HCT116 (cell line): ENCODE data around the gene HAUS8. TPM values are rescaled to one million over a fixed set of nuclear protein-coding genes. Genes with fewer than 3 reads are reported as not detected.

Experiments used
- ATAC-seq: fragments of 200-7000 bp; cut with Tn5 transposase; 2 replicates; pipeline ENCODE4 v1.9.1; 2020; ENCODE audit warnings: mild to moderate bottlenecking, moderate library complexity
- BruUV-seq: library from RNA; stranded (reverse); fragments of 400-500 nt; replicated peaks from 2 replicates; lab custom pipeline; 2021; lab: Mats Ljungman, UMichigan
- CTCF ChIA-PET: fragments of 300-600 bp; sonication (Branson Sonifier 250); formaldehyde crosslinking; loops from one replicate; lab custom pipeline; 2021; ENCODE audit warnings: antibody characterized with exemption; lab: Charles Lee
- POLR2A ChIA-PET: fragments of 300-600, 350-600 bp; sonication (Branson Sonifier 250); formaldehyde crosslinking; loops from one replicate; lab custom pipeline; 2021; ENCODE audit warnings: antibody characterized with exemption; lab: Charles Lee
- RAD21 ChIA-PET, 2 experiments: fragments of 300-600 bp; sonication (Branson Sonifier 250); formaldehyde crosslinking; loops; one replicate each; lab custom pipeline; 2023; ENCODE audit warnings: low total read pairs in 2 of 2; ENCODE audit not compliant: uncharacterized antibody in 2 of 2, unreplicated experiment in 2 of 2, low non-redundant PET in 1 of 2; lab: Charles Lee
- DNase-seq: peaks from one replicate; pipeline ENCODE4 v3.0.0-alpha.2; 2010; ENCODE audit warnings: low read depth, low spot score
- H2AFZ ChIP-seq: fragments of 200-600 bp; shearing (Covaris generic), sonication (generic); 2 replicates; pipeline ENCODE4 v1.6.1; 2017; ENCODE audit warnings: low read depth, mixed run types, mixed read lengths, antibody characterized with exemption, low read length; ENCODE audit not compliant: poor library complexity, severe bottlenecking
- H3K27ac ChIP-seq: 2 replicates; pipeline ENCODE4 v1.5.1; 2012; ENCODE audit warnings: low read depth, low read length
- H3K27me3 ChIP-seq: fragments of 200-600 bp; sonication (generic); 2 replicates; pipeline ENCODE4 v1.6.1; 2016; ENCODE audit warnings: mixed run types, low read length, mixed read lengths; ENCODE audit not compliant: insufficient read depth
- H3K36me3 ChIP-seq, 2 experiments: fragments of 200-500 bp in 1 of 2; fragments of 200-600 bp in 1 of 2; sonication (Bioruptor generic) in 1 of 2; sonication (generic) in 1 of 2; 2 replicates each; pipeline versions ENCODE4 v1.5.1 to v1.6.1; 2014 to 2016; ENCODE audit warnings: low read length in 2 of 2, inconsistent platforms in 1 of 2, mixed read lengths in 1 of 2, mixed run types in 1 of 2; ENCODE audit not compliant: insufficient read depth in 2 of 2, control insufficient read depth in 1 of 2
- H3K4me1 ChIP-seq, 2 experiments: fragments of 200-600 bp in 1 of 2; sonication (generic) in 1 of 2; 2 replicates each; pipeline versions ENCODE4 v1.5.1 to v1.6.1; 2012 to 2017; ENCODE audit warnings: low read length in 2 of 2, inconsistent platforms in 1 of 2, mild to moderate bottlenecking in 1 of 2, mixed read lengths in 1 of 2, mixed run types in 1 of 2, moderate library complexity in 1 of 2; ENCODE audit not compliant: insufficient read depth in 2 of 2, control insufficient read depth in 1 of 2
- H3K4me2 ChIP-seq: fragments of 200-600 bp; sonication (generic); 2 replicates; pipeline ENCODE4 v1.6.1; 2017; ENCODE audit warnings: mixed run types, low read length, mixed read lengths
- H3K4me3 ChIP-seq, 2 experiments: fragments of 200-600 bp in 1 of 2; sonication (generic) in 1 of 2; replicated peaks in 1 of 2; 2 replicates each; pipeline ENCODE4 v1.5.1; 2011 to 2016; ENCODE audit warnings: low read length in 2 of 2, control low read depth in 1 of 2, low read depth in 1 of 2, mild to moderate bottlenecking in 1 of 2, mixed read lengths in 1 of 2, mixed run types in 1 of 2
- H3K79me2 ChIP-seq: fragments of 200-600 bp; sonication (generic); 2 replicates; pipeline ENCODE4 v1.6.1; 2017; ENCODE audit warnings: mild to moderate bottlenecking, mixed run types, low read length, moderate library complexity, mixed read lengths; ENCODE audit not compliant: insufficient read depth
- H3K9ac ChIP-seq: fragments of 200-600 bp; sonication (generic); 2 replicates; pipeline ENCODE4 v1.6.1; 2016; ENCODE audit warnings: low read length, mixed read lengths
- H3K9me2 ChIP-seq: fragments of 200-600 bp; sonication (generic), shearing (Covaris generic); 2 replicates; pipeline ENCODE4 v1.6.1; 2017; ENCODE audit warnings: mixed run types, mild to moderate bottlenecking, moderate library complexity; ENCODE audit not compliant: insufficient read depth
- H3K9me3 ChIP-seq, 2 experiments: fragments of 200-500 bp in 1 of 2; fragments of 200-600 bp in 1 of 2; sonication (Bioruptor generic) in 1 of 2; sonication (generic) in 1 of 2; 2 replicates each; pipeline ENCODE4 v1.6.1; 2014 to 2017; ENCODE audit warnings: low read length in 2 of 2, mixed read lengths in 2 of 2, inconsistent platforms in 1 of 2, low read depth in 1 of 2, mild to moderate bottlenecking in 1 of 2, mixed run types in 1 of 2, moderate library complexity in 1 of 2; ENCODE audit not compliant: control insufficient read depth in 1 of 2, insufficient read depth in 1 of 2
- H4K20me1 ChIP-seq: fragments of 200-600 bp; sonication (generic), shearing (Covaris generic); 2 replicates; pipeline ENCODE4 v1.6.1; 2017; ENCODE audit warnings: mixed run types, mild to moderate bottlenecking, moderate library complexity; ENCODE audit not compliant: insufficient read depth
- ATF3 ChIP-seq: IDR thresholded peaks from 2 replicates; pipeline ENCODE4 v1.6.1; 2012
- CBX3 ChIP-seq: IDR thresholded peaks from 2 replicates; pipeline ENCODE4 v1.6.1; 2012; ENCODE audit warnings: low read depth
- CEBPB ChIP-seq: IDR thresholded peaks from 2 replicates; pipeline ENCODE4 v1.6.1; 2012; ENCODE audit warnings: low read depth
- ELF1 ChIP-seq: IDR thresholded peaks from 2 replicates; pipeline ENCODE4 v1.6.1; 2012; ENCODE audit warnings: low read depth, borderline replicate concordance
- EZH2phosphoT487 ChIP-seq: fragments of 200-600 bp; IDR thresholded peaks from 2 replicates; pipeline ENCODE4 v1.6.1; 2018; ENCODE audit warnings: antibody characterized with exemption, borderline replicate concordance
- RAD21 ChIP-seq: IDR thresholded peaks from 2 replicates; pipeline ENCODE4 v1.6.1; 2012; ENCODE audit warnings: low read depth, mild to moderate bottlenecking
- REST ChIP-seq: IDR thresholded peaks from 2 replicates; pipeline ENCODE4 v1.6.1; 2012; ENCODE audit warnings: low read depth
- TCF7L2 ChIP-seq: IDR thresholded peaks from 2 replicates; pipeline ENCODE4 v1.7.0; 2011; ENCODE audit warnings: borderline replicate concordance, inconsistent platforms; ENCODE audit not compliant: insufficient read depth, insufficient read length; ENCODE audit errors: extremely low read depth
- ZNF274 ChIP-seq: fragments of 200-500 bp; sonication (Bioruptor generic); IDR thresholded peaks from 2 replicates; pipeline ENCODE4 v1.6.1; 2014; ENCODE audit warnings: mild to moderate bottlenecking, low read depth, low read length, inconsistent platforms
- intact Hi-C: fragments of 100-400 bp; cut with micrococcal nuclease; formaldehyde crosslinking; loops from 2 replicates; pipeline ENCODE4 v1.10.0; 2022
- total RNA-seq: library from RNA; stranded (reverse); gene quantifications from one replicate; pipeline ENCODE4 v1.2.1, GENCODE V29; 2021; ENCODE audit not compliant: unreplicated experiment

HAUS8 gene
- total RNA-seq, 1 experiment from 2014 or later, result 23.6 TPM

GRCh38 chr19:17048885-17049453, 26.3 kb downstream of the HAUS8 start:
- RAD21 ChIA-PET, result no interaction called here
- no TSS peak for BruUV-seq
- CTCF ChIA-PET, result no interaction called here
- no peak for DNase-seq
- Histone ChIP-seq H3K4me3 (no peak overlapping the region), H3K36me3 (peaks cover 10 to 13% of the 10 kb centered on the region in 2 experiments), H3K27me3 (no peaks in the 10 kb centered on the region), H3K4me1 (no peaks in the 10 kb centered on the region), H3K27ac (no peak overlapping the region), H3K9me2 (no peaks in the 10 kb centered on the region), H3K9ac (no peak overlapping the region), H3K4me2 (no peak overlapping the region), H3K79me2 (no peaks in the 10 kb centered on the region), H4K20me1 (no peaks in the 10 kb centered on the region), H3K9me3 (no peaks in the 10 kb centered on the region)
- intact Hi-C loops, result no loop called here
- no peak for ATAC-seq
- POLR2A ChIA-PET, result no interaction called here
- no peak for TF ChIP-seq EZH2phosphoT487
- TF ChIP-seq REST, result no peak
- no peak for TF ChIP-seq CBX3
- no peak for TF ChIP-seq ELF1
- TF ChIP-seq RAD21, result no peak
- TF ChIP-seq ATF3, result no peak
- no peak for TF ChIP-seq ZNF274
- TF ChIP-seq TCF7L2, result no peak
- TF ChIP-seq CEBPB, result no peak
- TF ChIP-seq, all 23 proteins: peak for 0
- H2AFZ ChIP-seq, result no peak overlapping the region
